ENCODE measurements around the gene SRP14.

- TF ChIP-seq CTCF (IDR thresholded peaks at IDR 0.05) = no peak
- no peak for TF ChIP-seq POLR2A (IDR thresholded peaks at IDR 0.05)
These were observed 24.6 kb upstream of the SRP14 start for GRCh38 chr15:40063563-40064011.
